ENCODE measurements around the gene APBB2.
A peak's percentile ranks its signal among the peaks of the same experiment; 100 is the strongest.

Gene APBB2

GRCh38 chr4:41133454-41134018 lies 80.8 kb downstream of the APBB2 start:
- DNase-seq = no peak

GRCh38 chr4:41132055-41132683 lies 82.2 kb downstream of the APBB2 start:
- DNase-seq = no peak

GRCh38 chr4:41129936-41130440 lies 84.4 kb downstream of the APBB2 start:
- DNase-seq = no peak

GRCh38 chr4:41129128-41129754 lies 85.1 kb downstream of the APBB2 start:
- no peak for DNase-seq

GRCh38 chr4:41125558-41126311 lies 88.6 kb downstream of the APBB2 start:
- no peak for DNase-seq

- no peak for DNase-seq
These were observed 89.3 kb downstream of the APBB2 start for GRCh38 chr4:41124916-41125548.

- DNase-seq = no peak
These were observed 91.6 kb downstream of the APBB2 start for GRCh38 chr4:41122775-41123174.

GRCh38 chr4:41122309-41122708 lies 92.0 kb downstream of the APBB2 start:
- no peak for DNase-seq

- DNase-seq = no peak
These were observed 92.4 kb downstream of the APBB2 start for GRCh38 chr4:41121906-41122305.

GRCh38 chr4:41120297-41121217 lies 93.8 kb downstream of the APBB2 start:
- DNase-seq = peak in 3 of 4 experiments; percentile 27 to 45 (median 43)

- DNase-seq = no peak
These were observed 94.5 kb downstream of the APBB2 start for GRCh38 chr4:41119867-41120295.

- DNase-seq = no peak
These were observed 102.6 kb downstream of the APBB2 start for GRCh38 chr4:41111791-41112190.

GRCh38 chr4:41110050-41110449 lies 104.3 kb downstream of the APBB2 start:
- no peak for DNase-seq

- DNase-seq = no peak
These were observed 105.9 kb downstream of the APBB2 start for GRCh38 chr4:41108481-41108880.

GRCh38 chr4:41106694-41107419 lies 107.5 kb downstream of the APBB2 start:
- no peak for DNase-seq

- no peak for DNase-seq
These were observed 108.3 kb downstream of the APBB2 start for GRCh38 chr4:41106081-41106480.

- DNase-seq = no peak
These were observed 110.2 kb downstream of the APBB2 start for GRCh38 chr4:41104155-41104554.

- no peak for DNase-seq
These were observed 110.7 kb downstream of the APBB2 start for GRCh38 chr4:41103657-41104056.

GRCh38 chr4:41102414-41103092 lies 111.8 kb downstream of the APBB2 start:
- DNase-seq = no peak
